Measurements from ENCODE around the gene TMEM98.
"Not testable (repeated sequence)": the region's sequence is repeated elsewhere in the genome, so short reads cannot be mapped to it uniquely, and the experiment has no call there.

Gene TMEM98

GRCh38 chr17:32927724-32928585 lies at the start of gene TMEM98:
TMEM98 (plus strand) TSS chr17:32928153; CDS start chr17:32931529, 3,376 bp downstream.
- DNase-seq: no peak

DNA sequence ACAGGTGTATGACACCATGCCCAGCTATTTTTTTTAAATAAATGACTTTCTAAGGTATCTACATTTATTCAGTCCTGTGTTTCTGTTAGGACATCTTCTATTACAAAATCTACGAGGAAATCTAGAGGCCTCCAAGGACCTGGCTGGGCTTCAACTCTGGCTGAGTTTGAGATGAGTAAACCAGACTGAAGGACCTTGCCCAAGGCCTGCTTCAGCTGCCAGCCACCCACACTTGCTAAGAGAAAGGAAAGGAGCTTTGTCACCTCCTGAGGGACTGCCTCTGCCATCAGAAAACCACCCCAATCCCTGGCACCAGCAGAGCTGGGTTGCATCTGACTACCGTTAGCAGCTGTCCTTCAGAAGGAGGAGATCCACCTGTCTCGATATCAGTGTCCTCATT lies 49.7 kb upstream of the TMEM98 start:
- no peak for DNase-seq

DNA sequence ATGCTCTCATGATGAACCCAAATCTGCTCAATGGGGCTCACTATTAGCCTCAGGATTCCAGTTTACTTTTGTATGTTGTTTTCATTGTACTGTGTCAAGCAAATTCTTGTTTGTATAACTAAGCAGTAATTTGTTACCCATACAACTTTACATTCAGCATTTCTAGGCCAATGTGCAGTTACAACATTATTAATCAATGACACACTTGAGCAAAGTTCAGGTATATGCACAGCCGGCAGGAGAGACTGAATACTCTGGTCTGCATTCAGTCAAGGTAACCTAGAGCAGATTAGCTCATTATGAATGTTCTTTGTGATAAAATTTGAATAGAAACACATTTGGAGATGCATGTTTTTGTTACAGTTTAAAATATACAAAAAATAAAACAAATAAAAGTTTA lies 48.8 kb upstream of the TMEM98 start:
- DNase-seq: no peak

- no peak for DNase-seq
Observed at GRCh38 chr17:32880671-32881453, 47.1 kb upstream of the TMEM98 start.

DNA sequence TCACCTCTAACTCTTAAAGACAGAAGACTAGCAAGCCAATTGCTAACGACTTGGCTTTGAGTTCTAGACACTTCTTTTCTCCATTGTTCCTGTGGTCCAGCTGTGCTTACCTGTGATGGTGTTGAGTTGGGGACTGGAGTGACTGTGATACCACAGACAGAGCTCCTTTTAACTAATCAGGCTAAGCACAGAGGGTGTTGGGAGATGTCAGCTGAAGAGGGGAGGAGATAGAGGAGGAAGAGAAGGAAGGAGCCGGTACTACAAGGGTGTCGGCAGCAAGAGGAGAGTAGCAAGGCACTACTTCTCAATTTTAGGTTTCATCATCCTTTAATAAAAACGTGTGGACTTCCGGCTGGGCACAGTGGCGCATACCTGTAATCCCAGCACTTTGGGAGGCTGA lies 45.9 kb upstream of the TMEM98 start:
- no peak for DNase-seq

DNA sequence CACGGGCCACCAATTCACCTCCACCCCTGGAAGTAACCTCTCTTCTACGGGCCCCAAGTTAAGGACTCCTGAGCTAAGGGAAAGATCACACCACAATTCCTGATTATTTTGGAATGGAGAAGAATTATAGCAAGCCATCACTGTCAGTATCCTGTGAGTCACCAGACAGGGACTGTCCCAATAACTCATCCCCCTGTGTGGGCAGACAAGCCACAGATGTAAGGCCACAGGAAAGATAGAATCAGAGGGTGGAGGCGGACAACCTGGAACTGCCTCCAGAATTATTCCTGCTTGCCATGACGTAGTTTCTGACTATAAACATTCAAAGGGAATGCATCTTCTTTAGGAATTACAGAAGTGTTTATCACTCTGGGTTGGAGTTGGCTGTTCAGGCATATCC lies 45.2 kb upstream of the TMEM98 start:
- DNase-seq: no peak

DNA sequence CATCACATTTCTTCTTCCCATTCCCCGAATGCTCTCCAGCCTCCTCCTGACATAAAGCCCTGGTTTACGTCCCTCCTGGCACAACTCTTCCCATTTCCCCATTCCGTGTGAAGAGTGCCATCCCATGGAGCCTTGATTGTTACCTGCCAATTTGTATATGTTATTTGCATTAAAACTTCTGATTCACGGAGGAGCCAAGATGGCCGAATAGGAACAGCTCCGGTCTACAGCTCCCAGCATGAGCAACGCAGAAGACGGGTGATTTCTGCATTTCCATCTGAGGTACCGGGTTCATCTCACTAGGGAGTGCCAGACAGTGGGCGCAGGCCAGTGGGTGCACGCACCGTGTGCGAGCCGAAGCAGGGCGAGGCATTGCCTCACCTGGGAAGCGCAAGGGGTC lies 41.0 kb upstream of the TMEM98 start:
- not testable (repeated sequence) for DNase-seq

- DNase-seq: not testable (repeated sequence)
Observed at GRCh38 chr17:32887410-32887809, 40.5 kb upstream of the TMEM98 start.

DNA sequence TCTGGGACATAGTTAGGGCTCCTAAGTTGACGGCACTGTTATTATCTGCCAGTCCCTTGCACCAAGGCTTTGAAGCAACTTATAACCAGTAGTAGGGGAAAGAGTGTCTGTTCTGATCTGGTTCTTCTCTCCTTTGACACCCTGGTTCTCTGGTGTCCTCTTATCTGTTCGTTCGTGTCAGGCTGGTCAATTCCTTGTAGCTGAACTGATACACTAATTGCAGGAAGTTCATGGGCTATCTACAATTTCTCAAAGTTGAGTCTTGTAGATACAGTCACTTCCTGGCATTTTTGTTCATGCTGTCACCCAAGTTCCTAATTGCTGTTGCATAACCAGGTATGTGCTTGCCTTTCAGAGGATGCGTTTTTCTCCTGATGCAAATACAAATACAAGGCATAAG lies 33.7 kb upstream of the TMEM98 start:
- no peak for DNase-seq

GRCh38 chr17:32896647-32897258 lies 31.2 kb upstream of the TMEM98 start:
- no peak for DNase-seq

DNA sequence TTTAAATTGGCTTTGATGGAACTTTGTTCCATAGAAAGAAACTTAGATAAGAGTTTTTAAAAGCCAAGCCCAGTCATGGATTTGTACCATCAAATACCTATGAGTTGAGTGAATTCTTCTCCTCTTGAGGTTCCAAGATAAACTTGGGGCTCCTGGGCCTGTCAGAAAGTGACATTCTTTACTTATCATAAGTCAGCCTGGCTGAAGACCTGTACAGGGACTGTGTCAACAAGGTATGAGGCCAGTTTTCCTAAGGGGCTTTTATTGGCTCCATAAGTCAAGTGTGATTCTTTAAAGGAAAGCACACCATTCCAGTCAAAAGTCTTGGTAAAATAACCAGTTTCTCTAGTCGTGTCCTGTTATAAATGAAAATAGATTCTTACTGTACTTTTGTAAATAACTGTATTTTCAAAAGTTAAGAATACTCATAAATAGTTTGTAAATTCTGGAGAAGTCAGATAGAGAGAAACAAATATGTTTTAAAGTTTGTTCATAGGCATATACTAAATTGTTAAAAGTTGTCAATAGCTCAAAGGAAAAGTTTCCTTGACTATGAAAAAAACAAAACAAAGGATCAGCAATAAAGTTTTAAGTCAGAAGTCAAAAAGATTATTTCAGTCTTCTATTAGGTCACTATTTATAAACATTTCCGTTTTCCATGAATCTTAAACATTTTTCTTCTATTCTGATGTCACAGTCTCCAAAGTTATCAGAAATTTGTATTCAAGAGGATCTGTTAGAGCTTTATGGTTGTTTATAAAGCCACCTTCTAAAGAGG lies 28.5 kb upstream of the TMEM98 start:
- DNase-seq: no peak

- DNase-seq: no peak
Observed at GRCh38 chr17:32901743-32902142, 26.2 kb upstream of the TMEM98 start.

DNA sequence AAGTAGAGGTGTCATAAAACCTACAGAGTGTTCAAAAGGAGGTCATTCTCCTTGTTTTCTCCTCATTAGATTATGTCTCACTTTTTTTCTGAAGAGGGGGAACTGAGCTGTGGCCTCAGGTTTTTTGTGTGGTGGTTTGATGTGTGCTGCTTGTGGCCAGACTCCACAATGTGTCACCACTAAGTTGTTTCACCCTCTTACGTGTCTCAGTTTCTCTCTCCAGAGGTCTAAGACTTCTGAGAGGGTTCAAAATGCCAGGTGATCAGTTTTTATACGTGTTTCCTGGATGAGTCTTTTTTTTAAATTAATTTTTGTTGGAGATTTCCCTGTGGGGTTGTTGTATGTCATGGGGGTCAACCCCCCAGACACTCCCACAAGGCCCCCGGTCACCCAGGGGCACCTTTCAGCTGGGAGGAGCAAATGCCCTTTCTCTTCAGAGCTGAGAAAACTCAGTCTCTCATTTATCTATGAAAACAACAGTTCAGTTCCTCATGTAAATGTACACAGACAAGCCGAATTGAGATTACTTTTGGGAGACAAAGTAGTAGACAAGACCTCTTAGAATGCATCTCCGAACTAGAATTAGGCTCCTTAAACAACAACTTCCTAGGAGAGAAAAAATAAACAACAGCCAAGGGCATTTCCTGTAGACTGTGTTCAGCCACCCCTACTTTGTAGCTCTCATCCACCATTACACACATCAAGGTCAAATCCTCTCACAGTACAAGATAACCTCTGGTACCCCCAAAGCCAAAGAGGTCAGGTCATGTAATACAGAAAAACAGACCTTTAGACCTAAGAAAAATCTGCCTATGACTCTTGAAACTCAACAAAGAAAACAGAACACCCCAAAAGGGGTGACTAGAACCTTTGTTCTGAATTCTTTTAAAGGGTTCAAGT lies 23.9 kb upstream of the TMEM98 start:
- DNase-seq: no peak

DNA sequence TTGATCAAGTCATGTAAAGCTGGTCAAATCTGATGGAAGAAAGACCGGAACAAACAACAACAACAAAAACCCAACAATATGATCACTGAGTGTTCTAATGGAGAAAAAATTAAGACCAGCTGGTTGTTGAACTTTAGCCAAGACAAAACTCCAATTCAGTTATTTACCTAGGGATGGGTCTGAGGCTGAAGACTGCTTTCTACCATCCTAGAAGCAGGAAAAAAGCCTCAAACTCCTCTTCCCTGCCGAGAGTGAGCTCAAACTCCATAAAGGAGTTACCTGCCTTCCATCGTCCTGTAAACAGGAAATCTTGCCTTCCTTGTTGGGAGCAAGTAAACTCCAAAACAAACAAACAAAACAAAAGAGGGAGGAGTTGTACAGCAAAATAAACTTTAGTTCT lies 23.1 kb upstream of the TMEM98 start:
- no peak for DNase-seq

DNA sequence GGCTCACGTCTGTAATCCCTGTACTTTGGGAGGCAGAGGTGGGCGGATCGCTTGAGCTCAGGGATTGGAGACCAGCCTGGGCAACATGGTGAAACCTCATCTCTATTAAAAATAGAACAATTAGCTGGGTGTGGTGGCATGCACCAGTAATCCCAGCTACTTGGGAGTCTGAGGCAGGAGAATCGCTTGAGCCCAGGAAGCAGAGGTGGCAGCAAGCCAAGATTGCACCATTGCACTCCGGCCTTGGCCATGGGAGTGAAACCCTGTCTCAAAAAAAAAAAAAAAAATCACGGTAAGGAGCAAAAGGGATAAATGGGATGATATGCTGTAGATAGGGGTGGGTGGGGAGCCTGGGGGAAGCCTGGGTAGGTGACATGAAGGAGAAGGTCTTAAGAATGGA lies 20.4 kb upstream of the TMEM98 start:
- DNase-seq: no peak

DNA sequence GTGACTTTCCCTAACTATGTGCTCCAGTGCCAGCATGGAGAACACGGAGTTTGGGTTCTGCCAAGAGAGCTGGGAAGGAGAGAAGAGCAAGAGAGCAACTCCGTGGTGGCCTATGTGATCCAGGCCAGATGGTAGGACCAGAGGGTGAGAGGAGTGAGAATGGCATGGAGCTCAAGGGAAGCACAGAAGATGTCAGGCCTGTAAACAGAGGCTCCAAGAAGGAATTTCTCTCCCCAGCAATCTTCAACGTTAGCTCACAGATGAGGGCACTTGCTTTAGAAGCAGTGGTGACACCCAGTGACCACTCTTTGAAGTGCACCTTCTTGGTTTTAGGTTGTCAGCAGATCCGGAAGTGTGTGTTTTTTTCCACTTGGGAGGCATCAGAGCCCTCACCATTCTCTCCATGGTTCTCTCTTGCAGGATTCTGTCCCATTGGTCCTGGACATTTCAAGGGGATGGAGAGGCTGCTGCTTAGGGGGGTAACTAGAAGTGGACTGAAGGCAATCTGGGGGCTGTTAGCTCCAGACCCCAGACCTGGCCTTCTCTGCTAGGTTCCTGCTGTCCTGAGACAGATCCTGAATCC lies 18.1 kb upstream of the TMEM98 start:
- peak; percentile 28 to 31 for DNase-seq

GRCh38 chr17:32910769-32911168 lies 17.2 kb upstream of the TMEM98 start:
- no peak for DNase-seq

- no peak for DNase-seq
Observed at GRCh38 chr17:32912218-32912897, 15.6 kb upstream of the TMEM98 start.

DNA sequence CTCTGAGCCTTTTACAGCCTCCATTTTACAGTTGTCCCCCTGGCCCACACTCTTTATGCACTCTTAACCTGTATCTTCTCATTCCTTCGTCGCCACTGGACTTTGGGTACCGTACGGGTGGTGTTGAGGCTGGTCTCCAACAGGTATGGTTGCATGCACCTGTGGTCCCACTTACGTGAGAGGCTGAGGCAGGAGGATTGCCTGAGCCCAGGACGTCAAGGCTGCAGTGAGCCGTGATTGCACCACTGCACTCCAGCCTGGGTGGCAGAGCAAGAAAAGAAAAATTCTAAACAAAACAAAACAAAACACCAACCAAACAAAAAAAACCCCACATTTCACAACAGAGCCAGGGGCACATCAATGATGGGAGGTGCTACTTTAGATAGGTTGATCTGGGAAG lies 14.4 kb upstream of the TMEM98 start:
- DNase-seq: no peak

GRCh38 chr17:32914181-32914580 lies 13.8 kb upstream of the TMEM98 start:
- DNase-seq: no peak

DNA sequence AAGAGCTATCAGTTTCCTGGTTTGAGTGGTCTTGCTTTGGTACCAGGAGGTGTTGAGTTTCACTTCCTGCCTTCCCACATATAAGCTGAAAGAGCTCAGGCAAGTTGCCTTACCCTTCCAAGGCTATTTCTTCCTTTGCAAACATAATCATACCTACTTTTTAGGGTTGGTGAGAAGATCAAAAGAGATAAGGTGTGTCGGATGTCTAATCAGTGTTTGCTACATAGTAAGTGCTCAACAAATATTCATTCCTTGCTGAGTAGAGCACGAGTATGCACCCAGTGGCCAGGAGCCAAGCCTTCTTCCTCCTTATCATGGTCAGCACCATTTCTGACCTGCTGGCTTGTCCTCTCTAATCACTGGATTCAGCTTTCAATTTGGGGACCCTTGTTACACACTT lies 12.7 kb upstream of the TMEM98 start:
- no peak for DNase-seq

All from activated CD4-positive, alpha-beta T cell treated with anti-CD3 and anti-CD28 coated beads for 4 hours (primary cell).